Measurements from ENCODE around the gene KLHL12.
"Not testable (repeated sequence)": the region's sequence is repeated elsewhere in the genome, so short reads cannot be mapped to it uniquely, and the experiment has no call there.

KLHL12 gene

GRCh38 chr1:202945483-202945882 is 18.4 kb upstream of the KLHL12 start:
- no peak for DNase-seq

- DNase-seq = no peak
These were observed 17.4 kb upstream of the KLHL12 start for GRCh38 chr1:202944438-202944921.

GRCh38 chr1:202942426-202942825 is 15.4 kb upstream of the KLHL12 start:
- DNase-seq = no peak

GRCh38 chr1:202941372-202941771 is 14.3 kb upstream of the KLHL12 start:
- DNase-seq = no peak

- no peak for DNase-seq
These were observed 13.5 kb upstream of the KLHL12 start for GRCh38 chr1:202940561-202940960.

- DNase-seq = no peak
These were observed 11.4 kb upstream of the KLHL12 start for GRCh38 chr1:202938287-202938925.

- DNase-seq = not testable (repeated sequence)
These were observed 9.4 kb upstream of the KLHL12 start for GRCh38 chr1:202936409-202936808.

GRCh38 chr1:202935844-202936243 is 8.8 kb upstream of the KLHL12 start:
- DNase-seq = no peak

- no peak for DNase-seq
These were observed 7.7 kb upstream of the KLHL12 start for GRCh38 chr1:202934755-202935154.

GRCh38 chr1:202932476-202932875 is 5.4 kb upstream of the KLHL12 start:
- DNase-seq = no peak

- no peak for DNase-seq
These were observed 3.5 kb downstream of the KLHL12 start for GRCh38 chr1:202923533-202923932.

- no peak for DNase-seq
These were observed 7.4 kb downstream of the KLHL12 start for GRCh38 chr1:202919615-202920014.

GRCh38 chr1:202915146-202915545 is 11.9 kb downstream of the KLHL12 start:
- no peak for DNase-seq

- not testable (repeated sequence) for DNase-seq
These were observed 14.6 kb downstream of the KLHL12 start for GRCh38 chr1:202912476-202912875.

- DNase-seq = no peak
These were observed 17.5 kb downstream of the KLHL12 start for GRCh38 chr1:202909494-202909893.

- DNase-seq = no peak
These were observed 18.0 kb downstream of the KLHL12 start for GRCh38 chr1:202908998-202909397.

- no peak for DNase-seq
These were observed 21.7 kb downstream of the KLHL12 start for GRCh38 chr1:202905331-202905730.

- DNase-seq = not testable (repeated sequence)
These were observed 23.2 kb downstream of the KLHL12 start for GRCh38 chr1:202903808-202904207.

GRCh38 chr1:202901555-202901954 is 25.5 kb downstream of the KLHL12 start:
- no peak for DNase-seq

- no peak for DNase-seq
These were observed 34.5 kb downstream of the KLHL12 start for GRCh38 chr1:202892501-202892900.

- DNase-seq = no peak
These were observed 36.6 kb downstream of the KLHL12 start for GRCh38 chr1:202890392-202890791.

GRCh38 chr1:202888531-202889360 is 38.3 kb downstream of the KLHL12 start, which contains the start of gene RABIF:
Gene RABIF (minus strand): TSS chr1:202889149. CDS start chr1:202889098, 51 bp downstream.
- peak; percentile 97 for DNase-seq

GRCh38 chr1:202888221-202888530 is 38.9 kb downstream of the KLHL12 start:
- no peak for DNase-seq

- DNase-seq = no peak
These were observed 46.0 kb downstream of the KLHL12 start for GRCh38 chr1:202880961-202881460.
